GM06990 (cell line): Measurements from ENCODE around the gene PNPLA7.

ENCODE experiments used
- DNase-seq: peaks from one replicate; pipeline ENCODE4 v3.0.0-alpha.2; 2011; ENCODE audit not compliant: insufficient read length; ENCODE audit errors: extremely low read depth
- H3K27me3 ChIP-seq: replicated peaks from 2 replicates; pipeline ENCODE4 v1.6.0; 2011; ENCODE audit warnings: low read length; ENCODE audit not compliant: control insufficient read depth, insufficient read depth
- H3K36me3 ChIP-seq: 2 replicates; pipeline ENCODE4 v1.5.1; 2011; ENCODE audit warnings: low read length; ENCODE audit not compliant: control insufficient read depth, insufficient read depth
- H3K4me3 ChIP-seq: replicated peaks from 2 replicates; pipeline ENCODE4 v1.5.1; 2011; ENCODE audit warnings: low read depth, mild to moderate bottlenecking, control low read depth, low read length
- TF ChIP-seq, protein P1 (sequence below): IDR thresholded peaks from 2 replicates; pipeline ENCODE4 v1.5.1; 2011; ENCODE audit warnings: low read length, control low read depth, mild to moderate bottlenecking, inconsistent platforms; ENCODE audit not compliant: insufficient read depth, poor library complexity, severe bottlenecking

PNPLA7 gene

DNA sequence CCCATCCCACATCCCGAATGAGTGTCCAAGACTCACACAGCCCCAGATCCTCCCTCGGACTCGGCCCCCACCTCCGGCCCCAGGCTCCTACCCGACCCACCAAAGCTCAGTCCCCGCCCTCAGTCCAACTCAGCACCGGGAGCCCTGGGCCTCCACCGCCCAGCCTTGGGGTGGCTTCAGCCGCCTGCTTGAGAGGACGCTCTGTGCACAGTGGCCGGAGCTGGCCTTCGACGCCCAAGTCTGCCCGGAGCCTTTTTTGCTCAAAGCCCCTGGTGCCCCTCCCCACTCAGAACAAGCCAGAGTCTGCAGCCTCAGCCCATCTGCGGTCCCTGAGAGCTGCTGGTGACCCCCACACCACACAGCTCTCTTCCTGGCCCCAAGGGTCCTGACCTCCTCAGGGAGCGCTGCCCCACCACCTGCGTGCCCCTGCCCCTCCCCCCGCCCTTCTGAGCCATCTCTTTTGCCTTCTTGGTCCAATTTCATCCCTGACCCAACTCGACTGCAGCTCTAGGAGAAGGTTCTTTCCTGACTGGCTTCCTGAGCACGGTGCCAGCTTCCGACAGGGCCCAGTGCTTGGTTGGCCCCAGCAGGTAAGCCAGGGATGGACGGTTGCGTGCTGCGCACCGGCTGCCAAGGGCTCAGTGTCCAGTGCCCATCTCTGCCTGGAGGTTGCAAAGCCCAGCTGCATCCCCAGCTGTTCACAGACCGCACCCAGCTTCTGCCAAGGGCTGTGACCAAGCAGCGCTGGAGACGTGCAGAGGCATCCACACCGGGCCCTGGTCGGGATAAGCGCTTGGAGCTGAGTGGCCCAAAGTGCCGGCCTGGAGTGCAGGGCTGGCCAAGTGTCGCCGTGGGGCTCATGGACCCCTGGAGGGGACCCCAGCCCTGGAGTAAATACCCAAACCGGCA, 63.4 kb downstream of the PNPLA7 start:
- Histone ChIP-seq H3K36me3 (no peaks in the 10 kb centered on the region), H3K27me3 (no peaks in the 10 kb centered on the region), H3K4me3 (no peak overlapping the region)
- DNase-seq, result no peak
- TF ChIP-seq, protein P1, sequence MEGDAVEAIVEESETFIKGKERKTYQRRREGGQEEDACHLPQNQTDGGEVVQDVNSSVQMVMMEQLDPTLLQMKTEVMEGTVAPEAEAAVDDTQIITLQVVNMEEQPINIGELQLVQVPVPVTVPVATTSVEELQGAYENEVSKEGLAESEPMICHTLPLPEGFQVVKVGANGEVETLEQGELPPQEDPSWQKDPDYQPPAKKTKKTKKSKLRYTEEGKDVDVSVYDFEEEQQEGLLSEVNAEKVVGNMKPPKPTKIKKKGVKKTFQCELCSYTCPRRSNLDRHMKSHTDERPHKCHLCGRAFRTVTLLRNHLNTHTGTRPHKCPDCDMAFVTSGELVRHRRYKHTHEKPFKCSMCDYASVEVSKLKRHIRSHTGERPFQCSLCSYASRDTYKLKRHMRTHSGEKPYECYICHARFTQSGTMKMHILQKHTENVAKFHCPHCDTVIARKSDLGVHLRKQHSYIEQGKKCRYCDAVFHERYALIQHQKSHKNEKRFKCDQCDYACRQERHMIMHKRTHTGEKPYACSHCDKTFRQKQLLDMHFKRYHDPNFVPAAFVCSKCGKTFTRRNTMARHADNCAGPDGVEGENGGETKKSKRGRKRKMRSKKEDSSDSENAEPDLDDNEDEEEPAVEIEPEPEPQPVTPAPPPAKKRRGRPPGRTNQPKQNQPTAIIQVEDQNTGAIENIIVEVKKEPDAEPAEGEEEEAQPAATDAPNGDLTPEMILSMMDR, result no peak

DNA sequence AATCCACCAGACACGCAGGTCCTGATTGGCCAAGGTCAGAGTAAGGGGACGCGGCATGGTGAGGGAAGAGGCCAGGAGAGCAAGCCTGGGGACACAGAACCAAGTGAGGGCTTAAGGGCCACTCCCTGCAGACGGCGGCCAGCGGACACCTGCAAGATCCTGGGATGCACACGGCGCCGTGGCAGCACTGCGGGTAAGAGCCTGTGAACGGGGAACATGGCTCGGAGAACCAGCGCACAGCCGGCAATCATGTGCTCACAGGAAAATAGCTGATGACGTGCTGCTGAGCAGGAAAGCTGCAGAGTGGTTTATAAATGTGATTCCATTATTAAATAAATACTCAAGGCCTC, 64.1 kb downstream of the PNPLA7 start:
- no peak for DNase-seq
- Histone ChIP-seq H3K36me3 (no peaks in the 10 kb centered on the region), H3K4me3 (no peak overlapping the region), H3K27me3 (no peaks in the 10 kb centered on the region)
- TF ChIP-seq, protein P1, result no peak

DNA sequence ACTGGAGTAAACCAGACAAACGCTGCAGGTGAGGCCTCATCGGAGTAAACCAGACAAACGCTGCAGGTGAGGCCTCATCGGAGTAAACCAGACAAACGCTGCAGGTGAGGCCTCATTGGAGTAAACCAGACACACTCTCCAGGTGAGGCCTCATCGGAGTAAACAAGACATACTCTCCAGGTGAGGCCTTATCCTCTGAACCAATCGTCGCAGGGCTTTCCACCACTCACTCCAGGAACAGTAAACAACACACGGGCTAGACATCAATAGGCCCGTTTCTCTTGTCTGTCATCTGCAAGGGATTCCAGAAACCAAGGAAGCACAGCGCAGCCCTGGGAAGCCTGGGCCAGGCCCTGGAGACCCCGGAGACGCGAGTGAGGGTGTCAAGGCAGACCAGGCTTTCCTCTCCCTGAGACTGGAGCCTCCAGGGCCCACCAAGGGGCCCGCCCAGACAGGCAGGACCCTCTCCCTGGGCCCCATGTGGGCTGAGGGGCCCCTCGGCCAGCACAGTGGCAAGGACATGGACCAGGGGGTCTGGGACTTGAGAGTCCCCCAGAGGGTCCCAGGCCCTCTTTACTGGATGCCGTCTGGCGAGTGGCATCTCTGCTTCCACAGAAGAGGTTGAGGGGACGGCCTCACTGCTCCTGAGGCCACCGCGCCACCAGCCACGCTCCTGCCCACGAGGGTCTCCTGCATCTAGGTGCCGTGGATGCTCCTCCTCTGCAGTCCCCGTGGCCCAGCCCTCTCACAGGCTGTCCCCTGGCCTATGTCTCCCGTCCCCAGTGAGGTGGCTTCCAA, 64.7 kb downstream of the PNPLA7 start:
- no peaks in the 10 kb centered on the region for H3K27me3 ChIP-seq
- no peak for DNase-seq
- no peak overlapping the region for H3K4me3 ChIP-seq

DNA sequence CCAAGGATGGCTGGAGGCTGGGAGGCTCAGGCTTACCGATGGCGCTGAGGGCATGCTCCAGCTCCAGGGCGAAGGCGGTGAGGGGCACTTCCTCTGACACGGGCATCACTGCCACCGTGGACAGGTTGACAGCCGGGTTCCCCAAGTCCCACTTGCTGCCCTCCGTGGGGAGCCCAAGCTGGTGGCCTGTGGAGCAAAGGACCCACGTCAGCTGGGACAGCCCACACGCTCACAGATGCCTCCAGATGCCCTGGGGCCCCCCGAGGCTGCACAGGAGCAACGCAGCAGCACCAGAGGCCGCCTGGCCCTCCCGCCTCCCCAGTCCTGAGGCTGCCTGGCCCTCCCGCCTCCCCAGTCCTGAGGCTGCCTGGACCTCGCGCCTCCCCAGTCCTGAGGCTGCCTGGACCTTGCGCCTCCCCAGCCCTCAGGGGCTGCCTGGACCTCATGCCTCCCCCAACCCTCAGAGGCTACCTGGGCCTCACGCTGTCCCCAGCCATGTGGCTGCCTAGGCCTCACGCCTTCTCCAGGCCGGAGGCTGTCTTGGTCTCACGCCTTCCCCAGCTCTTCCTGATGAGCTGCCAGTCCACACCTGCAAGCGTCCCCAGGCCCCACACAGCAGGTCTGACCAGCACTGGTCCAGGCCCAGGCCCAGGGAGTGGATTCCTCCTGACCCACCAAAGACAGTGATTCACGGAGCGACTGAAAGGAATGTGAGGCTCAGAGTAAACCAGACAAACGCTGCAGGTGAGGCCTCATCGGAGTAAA, 65.5 kb downstream of the PNPLA7 start:
- TF ChIP-seq, protein P1, result no peak
- Histone ChIP-seq H3K27me3 (no peaks in the 10 kb centered on the region), H3K36me3 (no peaks in the 10 kb centered on the region), H3K4me3 (no peak overlapping the region)
- no peak for DNase-seq

More for the DNA sequence above, 64.7 kb downstream of the PNPLA7 start:
- H3K36me3 ChIP-seq, result no peaks in the 10 kb centered on the region
- TF ChIP-seq, protein P1, result no peak

DNA sequence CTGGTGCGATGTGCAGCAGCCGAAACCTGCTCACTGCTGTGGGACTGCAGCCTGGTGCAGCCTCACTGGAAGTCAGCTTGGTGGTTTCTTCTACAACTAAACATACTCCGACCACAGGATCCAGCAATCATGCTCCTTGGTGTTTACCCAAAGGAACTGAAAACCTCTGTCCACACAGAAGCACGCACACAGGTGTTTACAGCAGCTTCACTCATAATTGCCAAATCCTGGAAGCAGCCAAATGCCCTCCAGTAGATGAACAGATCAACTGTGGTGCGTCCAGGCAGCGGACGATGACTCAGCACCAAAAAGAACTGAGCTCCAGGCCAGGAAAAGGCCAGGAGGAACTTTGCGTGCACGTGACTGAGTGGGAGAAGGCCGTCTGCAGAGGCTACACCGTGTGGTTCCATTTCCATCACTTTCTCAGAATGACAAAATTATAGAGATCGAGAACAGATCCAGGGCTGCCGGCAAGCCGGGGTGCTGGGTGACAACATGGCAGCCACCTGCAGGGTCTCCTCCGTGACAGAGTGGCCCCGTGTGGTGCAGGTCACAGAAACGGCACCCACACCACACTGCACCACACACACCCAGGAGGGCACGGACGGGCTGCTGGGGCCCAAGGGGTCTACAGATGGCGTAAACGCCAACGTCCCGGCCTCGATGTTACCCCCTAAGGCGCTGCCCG, 68.0 kb downstream of the PNPLA7 start:
- no peak for DNase-seq
- TF ChIP-seq, protein P1, result no peak
- H3K36me3 ChIP-seq, result no peaks in the 10 kb centered on the region
- H3K27me3 ChIP-seq, result no peaks in the 10 kb centered on the region
- H3K4me3 ChIP-seq, result no peak overlapping the region
